ENCODE data around the gene TRIM26. TPM values are rescaled to one million over a fixed set of nuclear protein-coding genes. Genes with fewer than 3 reads are reported as not detected.
"Not testable (repeated sequence)": the region's sequence is repeated elsewhere in the genome, so short reads cannot be mapped to it uniquely, and the experiment has no call there.

Gene TRIM26
- total RNA-seq (2014; rRNA removed; shearing (Covaris generic)): 36.6 and 66.5 TPM in 2 replicates

- peak; percentile 99 for DNase-seq (ENCODE audit: low read depth)
Observed at GRCh38 chr6:30212865-30213666, at the start of gene TRIM26. TSS of gene TRIM26 (minus strand) at chr6:30213406. CDS start at chr6:30199103, 14,303 bp downstream.

- DNase-seq (ENCODE audit: low read depth): peak; percentile 22
Observed at GRCh38 chr6:30260036-30260504, 46.9 kb upstream of the TRIM26 start.

GRCh38 chr6:30259140-30260035, 46.2 kb upstream of the TRIM26 start:
- peak; percentile 88 for DNase-seq (ENCODE audit: low read depth)

- DNase-seq (ENCODE audit: low read depth): no peak
Observed at GRCh38 chr6:30258204-30258603, 45.0 kb upstream of the TRIM26 start.

- DNase-seq (ENCODE audit: low read depth): not testable (repeated sequence)
Observed at GRCh38 chr6:30252417-30252816, 39.2 kb upstream of the TRIM26 start.

- DNase-seq (ENCODE audit: low read depth): no peak
Observed at GRCh38 chr6:30244560-30244959, 31.4 kb upstream of the TRIM26 start.

- DNase-seq (ENCODE audit: low read depth): peak; percentile 37
Observed at GRCh38 chr6:30238178-30238795, 25.1 kb upstream of the TRIM26 start.

GRCh38 chr6:30234356-30234755, 21.1 kb upstream of the TRIM26 start:
- no peak for DNase-seq (ENCODE audit: low read depth)

- DNase-seq (ENCODE audit: low read depth): no peak
Observed at GRCh38 chr6:30231067-30231466, 17.9 kb upstream of the TRIM26 start.

GRCh38 chr6:30227763-30228487, 14.7 kb upstream of the TRIM26 start:
- peak; percentile 3 for DNase-seq (ENCODE audit: low read depth)

GRCh38 chr6:30227242-30227722, 14.1 kb upstream of the TRIM26 start:
- no peak for DNase-seq (ENCODE audit: low read depth)

GRCh38 chr6:30223339-30223738, 10.1 kb upstream of the TRIM26 start:
- DNase-seq (ENCODE audit: low read depth): no peak

GRCh38 chr6:30221956-30222355, 8.8 kb upstream of the TRIM26 start:
- not testable (repeated sequence) for DNase-seq (ENCODE audit: low read depth)

- not testable (repeated sequence) for DNase-seq (ENCODE audit: low read depth)
Observed at GRCh38 chr6:30221395-30221794, 8.2 kb upstream of the TRIM26 start.

- DNase-seq (ENCODE audit: low read depth): peak; percentile 61
Observed at GRCh38 chr6:30219244-30219643, 6.0 kb upstream of the TRIM26 start.

GRCh38 chr6:30216096-30216495, 2.9 kb upstream of the TRIM26 start:
- no peak for DNase-seq (ENCODE audit: low read depth)

GRCh38 chr6:30214657-30214982, 1.4 kb upstream of the TRIM26 start:
- no peak for DNase-seq (ENCODE audit: low read depth)

GRCh38 chr6:30213957-30214656, 901 bp upstream of the TRIM26 start:
- peak; percentile 89 for DNase-seq (ENCODE audit: low read depth)

- no peak for DNase-seq (ENCODE audit: low read depth)
Observed at GRCh38 chr6:30213667-30213956, 406 bp upstream of the TRIM26 start.

GRCh38 chr6:30211899-30212298, 1.3 kb downstream of the TRIM26 start:
- DNase-seq (ENCODE audit: low read depth): no peak

- DNase-seq (ENCODE audit: low read depth): no peak
Observed at GRCh38 chr6:30211306-30211705, 1.9 kb downstream of the TRIM26 start.
